OCI-LY7 (cell line): ENCODE results near the gene GBE1. TPM values are rescaled to one million over a fixed set of nuclear protein-coding genes. Genes with fewer than 3 reads are reported as not detected.

Experiments used
- BruUV-seq: library from RNA; stranded (reverse); fragments of 400-500 nt; replicated peaks from 2 replicates; lab custom pipeline; 2021; lab: Mats Ljungman, UMichigan
- CTCF ChIA-PET: fragments of 300-600 bp; sonication (Branson Sonifier 250); formaldehyde crosslinking; loops from one replicate; lab custom pipeline; 2022; ENCODE audit warnings: antibody characterized with exemption; ENCODE audit not compliant: unreplicated experiment; lab: Charles Lee
- POLR2A ChIA-PET: fragments of 300-600 bp; sonication (Branson Sonifier 250); formaldehyde crosslinking; loops from one replicate; lab custom pipeline; 2022; ENCODE audit warnings: antibody characterized with exemption; lab: Charles Lee
- DNase-seq: peaks from one replicate; pipeline ENCODE4 v3.0.0-alpha.2; 2015; ENCODE audit warnings: low spot score
- H2AFZ ChIP-seq: fragments of 200-600 bp; sonication (generic), shearing (Covaris generic); 2 replicates; pipeline ENCODE4 v1.6.1; 2014; ENCODE audit warnings: mild to moderate bottlenecking, antibody characterized with exemption, low read length, moderate library complexity
- H3K27ac ChIP-seq: fragments of 200-600 bp; sonication (generic); 2 replicates; pipeline ENCODE4 v1.5.1; 2014; ENCODE audit warnings: mixed run types, low read depth, mild to moderate bottlenecking, moderate library complexity, low read length, inconsistent platforms; ENCODE audit not compliant: poor library complexity, severe bottlenecking
- H3K36me3 ChIP-seq: fragments of 200-600 bp; sonication (generic); 2 replicates; pipeline ENCODE4 v1.6.1; 2014; ENCODE audit warnings: mild to moderate bottlenecking, antibody characterized with exemption, low read length, moderate library complexity, mixed read lengths; ENCODE audit not compliant: insufficient read depth
- H3K4me1 ChIP-seq: fragments of 200-600 bp; sonication (generic); 2 replicates; pipeline ENCODE4 v1.5.1; 2014; ENCODE audit warnings: mild to moderate bottlenecking, low read length; ENCODE audit not compliant: insufficient read depth, poor library complexity, severe bottlenecking
- H3K4me2 ChIP-seq: fragments of 200-600 bp; sonication (generic); 2 replicates; pipeline ENCODE4 v1.6.1; 2014; ENCODE audit warnings: mild to moderate bottlenecking, low read length
- H3K4me3 ChIP-seq: fragments of 200-600 bp; sonication (generic); 2 replicates; pipeline ENCODE4 v1.5.1; 2014; ENCODE audit warnings: mild to moderate bottlenecking, low read depth, low read length; ENCODE audit not compliant: poor library complexity, severe bottlenecking
- H3K79me2 ChIP-seq: fragments of 200-600 bp; sonication (generic); 2 replicates; pipeline ENCODE4 v1.6.1; 2016; ENCODE audit warnings: low read depth, mild to moderate bottlenecking, low read length, moderate library complexity, mixed read lengths; ENCODE audit not compliant: insufficient read depth
- H3K9me2 ChIP-seq: fragments of 200-600 bp; sonication (generic); 2 replicates; pipeline ENCODE4 v1.6.1; 2016; ENCODE audit warnings: mild to moderate bottlenecking, low read length, mixed read lengths; ENCODE audit not compliant: insufficient read depth
- H3K9me3 ChIP-seq: fragments of 200-600 bp; sonication (generic); 2 replicates; pipeline ENCODE4 v1.6.1; 2014; ENCODE audit warnings: mild to moderate bottlenecking, mixed run types, low read length, mixed read lengths
- H4K20me1 ChIP-seq: fragments of 200-600 bp; sonication (generic); 2 replicates; pipeline ENCODE4 v1.6.1; 2014; ENCODE audit warnings: mild to moderate bottlenecking, antibody characterized with exemption, low read length, moderate library complexity, mixed read lengths; ENCODE audit not compliant: insufficient read depth
- CTCF ChIP-seq: fragments of 200-600 bp; sonication (generic); conservative IDR thresholded peaks from 2 replicates; pipeline ENCODE4 v1.5.1; 2014; ENCODE audit warnings: mild to moderate bottlenecking, antibody characterized with exemption, low read length, moderate library complexity, mixed read lengths
- EZH2phosphoT487 ChIP-seq: fragments of 200-600 bp; sonication (generic); IDR thresholded peaks from 2 replicates; pipeline ENCODE4 v1.6.1; 2018; ENCODE audit warnings: low read depth, borderline replicate concordance, mild to moderate bottlenecking, mixed run types, antibody characterized with exemption, low read length, moderate library complexity, mixed read lengths
- intact Hi-C: fragments of 100-400 bp; cut with micrococcal nuclease; formaldehyde crosslinking; loops from one replicate; pipeline ENCODE4 v1.10.0; 2022; ENCODE audit not compliant: unreplicated experiment
- total RNA-seq, 2 experiments: library from RNA; depleted of rRNA in 1 of 2; stranded (reverse); fragments of >200 nt in 1 of 2; shearing (Covaris generic) in 1 of 2; gene quantifications; 2 replicates each; pipeline ENCODE4 v1.2.3, GENCODE V29; 2014 to 2022

Gene GBE1
- total RNA-seq, 2 experiments from 2014 or later: 10.7 to 24.4 TPM

- TF ChIP-seq CTCF (peak; percentile 85), EZH2phosphoT487 (no peak)
- Histone ChIP-seq H3K4me3 (no peak overlapping the region), H3K79me2 (no peaks in the 10 kb centered on the region), H2AFZ (no peak overlapping the region), H3K9me2 (no peaks in the 10 kb centered on the region), H3K36me3 (no peaks in the 10 kb centered on the region), H3K27ac (no peak overlapping the region), H3K4me1 (no peaks in the 10 kb centered on the region), H3K9me3 (no peaks in the 10 kb centered on the region), H4K20me1 (0 out of 2 replicates have a peak, but pooled peaks cover 5% of the 10 kb centered on the region), H3K4me2 (no peak overlapping the region)
- ChIA-PET POLR2A (no interaction called here), CTCF (no interaction called here)
- peak; percentile 34 for DNase-seq
- intact Hi-C loops: no loop called here
- no TSS peak for BruUV-seq
Measured at GRCh38 chr3:81581966-81582599, 179.4 kb downstream of the GBE1 start.

GRCh38 chr3:81580355-81580754 lies 181.1 kb downstream of the GBE1 start:
- no peak overlapping the region for H3K4me3 ChIP-seq
- CTCF ChIA-PET: no interaction called here
- BruUV-seq: no TSS peak
- no peaks in the 10 kb centered on the region for H3K9me3 ChIP-seq
- no peaks in the 10 kb centered on the region for H3K4me1 ChIP-seq
- no peak for DNase-seq
- POLR2A ChIA-PET: no interaction called here
- intact Hi-C loops: no loop called here
- 0 out of 2 replicates have a peak, but pooled peaks cover 5% of the 10 kb centered on the region for H4K20me1 ChIP-seq
- no peak overlapping the region for H3K4me2 ChIP-seq
- H3K36me3 ChIP-seq: no peaks in the 10 kb centered on the region
- H2AFZ ChIP-seq: no peak overlapping the region
- no peak overlapping the region for H3K27ac ChIP-seq
- H3K9me2 ChIP-seq: no peaks in the 10 kb centered on the region
- no peak for TF ChIP-seq CTCF
- TF ChIP-seq EZH2phosphoT487: no peak
- no peaks in the 10 kb centered on the region for H3K79me2 ChIP-seq

- Histone ChIP-seq H3K36me3 (no peaks in the 10 kb centered on the region), H3K4me2 (no peak overlapping the region), H3K27ac (no peak overlapping the region), H4K20me1 (0 out of 2 replicates have a peak, but pooled peaks cover 5% of the 10 kb centered on the region), H3K9me3 (no peaks in the 10 kb centered on the region), H3K4me1 (no peaks in the 10 kb centered on the region), H3K9me2 (no peaks in the 10 kb centered on the region), H2AFZ (no peak overlapping the region), H3K79me2 (no peaks in the 10 kb centered on the region), H3K4me3 (no peak overlapping the region)
- no TSS peak for BruUV-seq
- TF ChIP-seq EZH2phosphoT487 (no peak), CTCF (no peak)
- ChIA-PET POLR2A (no interaction called here), CTCF (no interaction called here)
- DNase-seq: no peak
- intact Hi-C loops: no loop called here
Measured at GRCh38 chr3:81579744-81580143, 181.7 kb downstream of the GBE1 start.
